SK-N-SH (cell line): Measurements from ENCODE around the gene ACBD7. TPM values are rescaled to one million over a fixed set of nuclear protein-coding genes. Genes with fewer than 3 reads are reported as not detected.

Source experiments
- CTCF ChIA-PET: fragments of 300-600, 350-600 bp; formaldehyde crosslinking; extraction: SDS; loops from one replicate; lab custom pipeline; 2021; lab: Yijun Ruan, JAX
- POLR2A ChIA-PET: fragments of 350-600 bp; sonication (Branson Sonifier 250); formaldehyde crosslinking; extraction: SDS; loops from one replicate; lab custom pipeline; 2020; ENCODE audit warnings: antibody characterized with exemption, inconsistent platforms; lab: Yijun Ruan, JAX
- DNase-seq: peaks from one replicate; pipeline ENCODE4 v3.0.0; 2012
- H2AFZ ChIP-seq: fragments of 200-600 bp; sonication (generic); 2 replicates; pipeline ENCODE4 v1.8.1; 2016; ENCODE audit warnings: antibody characterized with exemption, mild to moderate bottlenecking, low read depth
- H3F3A ChIP-seq: fragments of 200-600 bp; sonication (generic); replicated peaks from 2 replicates; pipeline ENCODE3; 2016; ENCODE audit warnings: antibody characterized with exemption, mild to moderate bottlenecking; ENCODE audit not compliant: insufficient read depth
- H3K27ac ChIP-seq, 2 experiments: fragments of 200-500 bp in 1 of 2; fragments of 200-600 bp in 1 of 2; sonication (Bioruptor generic) in 1 of 2; sonication (generic), shearing (Covaris generic) in 1 of 2; 2 replicates each; pipeline versions ENCODE4 v1.5.1 to v1.6.1; 2014 to 2016; ENCODE audit warnings: low read depth in 2 of 2, inconsistent platforms in 1 of 2, low read length in 1 of 2, mild to moderate bottlenecking in 1 of 2, mixed read lengths in 1 of 2
- H3K27me3 ChIP-seq: fragments of 200-600 bp; sonication (generic), shearing (Covaris generic); 2 replicates; pipeline ENCODE4 v1.6.1; 2016; ENCODE audit warnings: mixed run types; ENCODE audit not compliant: insufficient read depth
- H3K36me3 ChIP-seq, 2 experiments: fragments of 200-500 bp in 1 of 2; fragments of 200-600 bp in 1 of 2; sonication (Bioruptor generic) in 1 of 2; sonication (generic) in 1 of 2; replicated peaks in 1 of 2; 2 replicates each; pipeline versions ENCODE3 to v1.5.1; 2014 to 2016; ENCODE audit warnings: low read length in 1 of 2, mild to moderate bottlenecking in 1 of 2; ENCODE audit not compliant: insufficient read depth in 2 of 2, control insufficient read depth in 1 of 2
- H3K4me1 ChIP-seq, 2 experiments: fragments of 200-500 bp in 1 of 2; fragments of 200-600 bp in 1 of 2; sonication (Bioruptor generic) in 1 of 2; sonication (generic), shearing (Covaris generic) in 1 of 2; 2 replicates each; pipeline versions ENCODE4 v1.5.1 to v1.6.1; 2014 to 2016; ENCODE audit warnings: low read depth in 1 of 2, low read length in 1 of 2, mixed run types in 1 of 2; ENCODE audit not compliant: insufficient read depth in 2 of 2, control insufficient read depth in 1 of 2
- H3K4me2 ChIP-seq: fragments of 200-600 bp; sonication (generic), shearing (Covaris generic); 2 replicates; pipeline ENCODE4 v1.6.1; 2017; ENCODE audit warnings: mixed run types
- H3K4me3 ChIP-seq, 2 experiments: fragments of 200-500 bp in 1 of 2; fragments of 200-600 bp in 1 of 2; sonication (Bioruptor generic) in 1 of 2; sonication (generic), shearing (Covaris generic) in 1 of 2; 2 replicates each; pipeline versions ENCODE4 v1.5.1 to v1.8.1; 2014 to 2016; ENCODE audit warnings: low read depth in 2 of 2, inconsistent platforms in 1 of 2, low read length in 1 of 2, mild to moderate bottlenecking in 1 of 2, mixed read lengths in 1 of 2, moderate library complexity in 1 of 2
- H3K79me2 ChIP-seq: fragments of 200-600 bp; sonication (generic); 2 replicates; pipeline ENCODE4 v1.8.1; 2017; ENCODE audit warnings: mild to moderate bottlenecking; ENCODE audit not compliant: insufficient read depth
- H3K9ac ChIP-seq: fragments of 200-600 bp; sonication (generic); 2 replicates; pipeline ENCODE4 v1.6.1; 2017; ENCODE audit warnings: mixed run types
- H3K9me2 ChIP-seq: fragments of 200-600 bp; sonication (generic); 2 replicates; pipeline ENCODE4 v1.6.1; 2017; ENCODE audit warnings: mixed run types
- H3K9me3 ChIP-seq: fragments of 200-600 bp; sonication (generic); 2 replicates; pipeline ENCODE4 v1.6.1; 2017; ENCODE audit warnings: mixed run types, mild to moderate bottlenecking, moderate library complexity
- H4K20me1 ChIP-seq: fragments of 200-600 bp; sonication (generic); 2 replicates; pipeline ENCODE4 v1.6.1; 2017; ENCODE audit warnings: mild to moderate bottlenecking, mixed run types; ENCODE audit not compliant: insufficient read depth
- ELF1 ChIP-seq: IDR thresholded peaks from 2 replicates; pipeline ENCODE4 v1.4.0; 2012
- EP300 ChIP-seq, 2 experiments: IDR thresholded peaks; 2 replicates each; pipeline versions ENCODE4 v1.4.0 to v1.6.1; 2012; ENCODE audit warnings: borderline replicate concordance in 1 of 2, low read depth in 1 of 2, low read length in 1 of 2
- EZH2phosphoT487 ChIP-seq: fragments of 200-600 bp; sonication (generic); IDR thresholded peaks from 2 replicates; pipeline ENCODE4 v1.6.1; 2017; ENCODE audit warnings: low read depth, mixed run types, mild to moderate bottlenecking, antibody characterized with exemption, moderate library complexity, borderline replicate concordance
- FOXJ3 ChIP-seq: sonication (generic); formaldehyde crosslinking; IDR thresholded peaks from 2 replicates; pipeline ENCODE4 v1.5.1; 2020; ENCODE audit warnings: mild to moderate bottlenecking, missing genetic modification reagents
- FOXM1 ChIP-seq: IDR thresholded peaks from 2 replicates; pipeline ENCODE4 v1.4.0; 2012; ENCODE audit warnings: low read depth, mild to moderate bottlenecking
- GATA2 ChIP-seq: sonication (generic); formaldehyde crosslinking; IDR thresholded peaks from 2 replicates; pipeline ENCODE4 v1.5.0; 2020; ENCODE audit warnings: mild to moderate bottlenecking, missing genetic modification reagents
- MEF2A ChIP-seq: IDR thresholded peaks from 2 replicates; pipeline ENCODE4 v1.4.0; 2012; ENCODE audit warnings: low read depth, borderline replicate concordance
- MXI1 ChIP-seq: IDR thresholded peaks from 2 replicates; pipeline ENCODE4 v1.6.1; 2012; ENCODE audit warnings: mild to moderate bottlenecking, low read depth, low read length, improper control_type of control experiment
- NFIC ChIP-seq: IDR thresholded peaks from 2 replicates; pipeline ENCODE4 v1.4.0; 2012; ENCODE audit warnings: borderline replicate concordance
- NRF1 ChIP-seq: IDR thresholded peaks from 2 replicates; pipeline ENCODE4 v1.6.1; 2012; ENCODE audit warnings: low read depth, mild to moderate bottlenecking, low read length
- RAD21 ChIP-seq: IDR thresholded peaks from 2 replicates; pipeline ENCODE4 v1.6.1; 2012; ENCODE audit warnings: mild to moderate bottlenecking, low read length
- RCOR1 ChIP-seq: fragments of 150-350 bp; IDR thresholded peaks from 2 replicates; pipeline ENCODE4 v1.6.1; 2017; ENCODE audit warnings: antibody characterized with exemption, low read length
- RFX5 ChIP-seq: IDR thresholded peaks from 2 replicates; pipeline ENCODE4 v1.6.1; 2012; ENCODE audit warnings: mild to moderate bottlenecking, improper control_type of control experiment, low read length
- RXRA ChIP-seq: IDR thresholded peaks from 2 replicates; pipeline ENCODE4 v1.4.0; 2012; ENCODE audit warnings: low read depth, mild to moderate bottlenecking, borderline replicate concordance
- SIN3A ChIP-seq: IDR thresholded peaks from 2 replicates; pipeline ENCODE4 v1.6.1; 2012; ENCODE audit warnings: low read depth, mild to moderate bottlenecking, low read length, moderate library complexity, borderline replicate concordance
- SMC3 ChIP-seq: IDR thresholded peaks from 2 replicates; pipeline ENCODE4 v1.6.1; 2012; ENCODE audit warnings: low read depth, low read length, improper control_type of control experiment
- TCF12 ChIP-seq: IDR thresholded peaks from 2 replicates; pipeline ENCODE4 v1.4.0; 2012
- TEAD4 ChIP-seq: IDR thresholded peaks from 2 replicates; pipeline ENCODE4 v1.4.0; 2012; ENCODE audit warnings: mild to moderate bottlenecking, borderline replicate concordance; ENCODE audit not compliant: insufficient read depth
- WGBS: methylation state at CpG from one replicate; pipeline ENCODE4 v1.1.6; 2017; ENCODE audit warnings: low lambda C conversion rate; 5-methylcytosine and 5-hydroxymethylcytosine counted together
- polyA plus RNA-seq, 3 experiments: library from polyadenylated mRNA; depleted of rRNA; stranded (reverse); fragments of >200 nt; gene quantifications; 2 replicates each; pipeline ENCODE4 v1.2.3, GENCODE V29; 2012
- TF ChIP-seq, protein P1 (sequence below): IDR thresholded peaks from 2 replicates; pipeline ENCODE4 v1.4.0; 2012; ENCODE audit warnings: low read depth, borderline replicate concordance
- TF ChIP-seq, protein P2 (sequence below): IDR thresholded peaks from 2 replicates; pipeline ENCODE4 v1.4.0; 2012; ENCODE audit warnings: low read depth
- TF ChIP-seq, protein P3 (sequence below): fragments of 200-600 bp; sonication (generic); IDR thresholded peaks from 2 replicates; pipeline ENCODE4 v1.6.1; 2017; ENCODE audit warnings: antibody characterized with exemption, mild to moderate bottlenecking, moderate library complexity
- TF ChIP-seq, protein P4 (sequence below): fragments of 150-350 bp; IDR thresholded peaks from 2 replicates; pipeline ENCODE4 v1.6.1; 2017; ENCODE audit warnings: antibody characterized with exemption, low read length, low read depth, borderline replicate concordance

The ACBD7 gene
- polyA plus RNA-seq, 1 of the 3 experiments (the other 2 are of a cell fraction), result 0.92 TPM

DNA sequence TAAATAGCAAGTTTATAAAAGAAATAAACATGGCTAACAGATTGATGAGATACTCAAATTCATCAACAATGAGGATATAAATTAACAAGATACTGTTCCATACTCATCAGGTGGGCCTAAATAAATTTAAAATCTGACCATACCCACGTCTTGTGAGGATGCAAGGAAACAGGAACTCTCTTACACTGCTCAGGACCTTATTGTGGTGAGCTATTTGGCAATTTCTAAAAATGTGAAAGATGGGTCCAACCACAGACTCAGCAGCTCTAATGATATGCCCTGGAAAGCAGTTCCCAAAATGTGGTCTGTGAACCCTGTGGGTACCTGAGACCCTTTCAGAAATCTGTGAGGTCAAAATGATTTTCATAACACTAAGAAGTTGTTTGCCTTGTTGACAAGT lies 30.0 kb upstream of the ACBD7 start (continued):
- TF ChIP-seq, protein P1, sequence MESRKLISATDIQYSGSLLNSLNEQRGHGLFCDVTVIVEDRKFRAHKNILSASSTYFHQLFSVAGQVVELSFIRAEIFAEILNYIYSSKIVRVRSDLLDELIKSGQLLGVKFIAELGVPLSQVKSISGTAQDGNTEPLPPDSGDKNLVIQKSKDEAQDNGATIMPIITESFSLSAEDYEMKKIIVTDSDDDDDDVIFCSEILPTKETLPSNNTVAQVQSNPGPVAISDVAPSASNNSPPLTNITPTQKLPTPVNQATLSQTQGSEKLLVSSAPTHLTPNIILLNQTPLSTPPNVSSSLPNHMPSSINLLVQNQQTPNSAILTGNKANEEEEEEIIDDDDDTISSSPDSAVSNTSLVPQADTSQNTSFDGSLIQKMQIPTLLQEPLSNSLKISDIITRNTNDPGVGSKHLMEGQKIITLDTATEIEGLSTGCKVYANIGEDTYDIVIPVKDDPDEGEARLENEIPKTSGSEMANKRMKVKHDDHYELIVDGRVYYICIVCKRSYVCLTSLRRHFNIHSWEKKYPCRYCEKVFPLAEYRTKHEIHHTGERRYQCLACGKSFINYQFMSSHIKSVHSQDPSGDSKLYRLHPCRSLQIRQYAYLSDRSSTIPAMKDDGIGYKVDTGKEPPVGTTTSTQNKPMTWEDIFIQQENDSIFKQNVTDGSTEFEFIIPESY, result no peak
- TF ChIP-seq EP300 (IDR thresholded peaks at IDR 0.05; ENCODE audit: borderline replicate concordance in 1 of 2, low read depth in 1 of 2, low read length in 1 of 2) (no peak), NRF1 (no peak), RCOR1 (no peak), SMC3 (no peak), NFIC (no peak), ELF1 (no peak), FOXM1 (no peak), FOXJ3 (CRISPR knock-in tag) (no peak), GATA2 (CRISPR knock-in tag) (no peak)

DNA sequence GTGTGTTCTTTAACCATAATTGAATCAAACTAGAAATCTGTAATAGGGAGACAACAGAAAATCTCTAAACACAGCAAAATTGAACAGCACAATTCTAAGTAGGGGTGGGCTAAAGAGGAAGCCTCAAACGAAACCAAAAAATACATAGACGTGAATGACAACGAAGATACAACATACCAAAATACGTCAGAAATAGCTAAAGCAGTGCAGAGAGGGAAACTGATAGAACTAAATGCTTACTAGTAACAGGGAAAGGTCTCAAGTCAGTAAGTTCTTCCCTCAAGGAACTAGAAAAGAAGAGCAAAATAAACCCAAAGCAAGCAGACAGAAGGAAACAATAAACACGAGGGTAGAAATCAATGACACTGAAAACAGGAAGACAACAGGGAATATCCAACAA lies 27.6 kb upstream of the ACBD7 start:
- no peaks in the 10 kb centered on the region for H3K27me3 ChIP-seq
- no peaks in the 10 kb centered on the region for H4K20me1 ChIP-seq
- peaks cover 5% of the 10 kb centered on the region; the same call in 1 of the 2 replicates for H3K79me2 ChIP-seq
- POLR2A ChIA-PET, result no interaction called here
- no peak overlapping the region for H2AFZ ChIP-seq
- WGBS, result 88% methylated on average over 5 of the region's 5 CpGs
- DNase-seq, result no peak
- H3K4me3 ChIP-seq, result no peak overlapping the region; a peak in 1 of 4 replicates
- no peaks in the 10 kb centered on the region for H3K9me3 ChIP-seq
- CTCF ChIA-PET, result no interaction called here
- TF ChIP-seq RFX5, result no peak
- TF ChIP-seq SIN3A, result no peak
- no peak for TF ChIP-seq MEF2A
- no peak for TF ChIP-seq TCF12
- TF ChIP-seq, protein P2, sequence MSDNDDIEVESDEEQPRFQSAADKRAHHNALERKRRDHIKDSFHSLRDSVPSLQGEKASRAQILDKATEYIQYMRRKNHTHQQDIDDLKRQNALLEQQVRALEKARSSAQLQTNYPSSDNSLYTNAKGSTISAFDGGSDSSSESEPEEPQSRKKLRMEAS, result no peak
- TF ChIP-seq SMC3, result no peak
- TF ChIP-seq GATA2 (CRISPR knock-in tag), result no peak
- TF ChIP-seq, protein P3, sequence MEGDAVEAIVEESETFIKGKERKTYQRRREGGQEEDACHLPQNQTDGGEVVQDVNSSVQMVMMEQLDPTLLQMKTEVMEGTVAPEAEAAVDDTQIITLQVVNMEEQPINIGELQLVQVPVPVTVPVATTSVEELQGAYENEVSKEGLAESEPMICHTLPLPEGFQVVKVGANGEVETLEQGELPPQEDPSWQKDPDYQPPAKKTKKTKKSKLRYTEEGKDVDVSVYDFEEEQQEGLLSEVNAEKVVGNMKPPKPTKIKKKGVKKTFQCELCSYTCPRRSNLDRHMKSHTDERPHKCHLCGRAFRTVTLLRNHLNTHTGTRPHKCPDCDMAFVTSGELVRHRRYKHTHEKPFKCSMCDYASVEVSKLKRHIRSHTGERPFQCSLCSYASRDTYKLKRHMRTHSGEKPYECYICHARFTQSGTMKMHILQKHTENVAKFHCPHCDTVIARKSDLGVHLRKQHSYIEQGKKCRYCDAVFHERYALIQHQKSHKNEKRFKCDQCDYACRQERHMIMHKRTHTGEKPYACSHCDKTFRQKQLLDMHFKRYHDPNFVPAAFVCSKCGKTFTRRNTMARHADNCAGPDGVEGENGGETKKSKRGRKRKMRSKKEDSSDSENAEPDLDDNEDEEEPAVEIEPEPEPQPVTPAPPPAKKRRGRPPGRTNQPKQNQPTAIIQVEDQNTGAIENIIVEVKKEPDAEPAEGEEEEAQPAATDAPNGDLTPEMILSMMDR, result no peak
- TF ChIP-seq MXI1, result no peak
- no peak for TF ChIP-seq EP300 (IDR thresholded peaks at IDR 0.05; ENCODE audit: borderline replicate concordance in 1 of 2, low read depth in 1 of 2, low read length in 1 of 2)
- no peak for TF ChIP-seq NRF1
- TF ChIP-seq RXRA, result no peak
- TF ChIP-seq RCOR1, result no peak
- TF ChIP-seq TEAD4, result no peak
- TF ChIP-seq, protein P4, sequence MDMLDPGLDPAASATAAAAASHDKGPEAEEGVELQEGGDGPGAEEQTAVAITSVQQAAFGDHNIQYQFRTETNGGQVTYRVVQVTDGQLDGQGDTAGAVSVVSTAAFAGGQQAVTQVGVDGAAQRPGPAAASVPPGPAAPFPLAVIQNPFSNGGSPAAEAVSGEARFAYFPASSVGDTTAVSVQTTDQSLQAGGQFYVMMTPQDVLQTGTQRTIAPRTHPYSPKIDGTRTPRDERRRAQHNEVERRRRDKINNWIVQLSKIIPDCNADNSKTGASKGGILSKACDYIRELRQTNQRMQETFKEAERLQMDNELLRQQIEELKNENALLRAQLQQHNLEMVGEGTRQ, result no peak
- TF ChIP-seq RAD21, result no peak
- no peak for TF ChIP-seq EZH2phosphoT487
- H3K9ac ChIP-seq, result no peak overlapping the region
- peaks cover 0 to under 1% of the 10 kb centered on the region in 2 experiments; a peak in 1 of 4 replicates for H3K4me1 ChIP-seq
- no peak overlapping the region for H3K4me2 ChIP-seq
- no peak overlapping the region for H3K27ac ChIP-seq
- peaks cover 41 to 65% of the 10 kb centered on the region in 2 experiments for H3K36me3 ChIP-seq
- H3K9me2 ChIP-seq, result no peaks in the 10 kb centered on the region
- no peaks in the 10 kb centered on the region for H3F3A ChIP-seq
